ENCODE data around the gene RAB2B.
A peak's percentile ranks its signal among the peaks of the same experiment; 100 is the strongest.

Gene RAB2B

DNA sequence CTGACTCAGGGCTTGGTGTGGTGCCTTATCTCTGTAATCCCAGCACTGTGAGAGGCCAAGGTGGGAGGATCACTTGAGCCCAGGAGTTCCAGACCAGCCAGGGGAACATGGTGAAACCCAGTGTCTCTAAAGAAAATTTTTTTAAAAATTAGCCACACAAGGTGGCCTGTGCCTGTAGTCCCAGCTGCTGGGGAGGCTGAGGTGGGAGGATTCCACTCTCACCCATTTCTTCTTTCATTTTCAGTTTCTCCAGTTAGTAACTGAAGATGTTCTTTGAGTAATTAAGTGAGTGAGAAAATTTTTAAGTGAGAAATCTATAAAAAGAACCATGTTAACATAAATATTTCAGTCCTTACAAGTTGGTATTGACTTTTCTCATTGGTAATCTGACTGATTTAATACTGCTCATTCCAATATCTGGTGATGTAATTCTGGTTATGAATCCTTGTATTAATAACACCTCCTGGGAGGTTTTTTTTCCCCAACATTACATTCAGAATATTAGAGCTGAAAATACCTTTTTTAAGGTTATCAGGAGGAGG lies 28.3 kb upstream of the RAB2B start:
- H3K9me3 Mint-ChIP-seq = no peaks in the 10 kb centered on the region
- H3K36me3 Mint-ChIP-seq (ENCODE audit: low read depth) = peaks cover 48% of the 10 kb centered on the region
- peaks cover 40% of the 10 kb centered on the region for H3K4me1 Mint-ChIP-seq (ENCODE audit: low read depth)
- peak overlapping the region; percentile 85 for H3K27ac Mint-ChIP-seq
- no peaks in the 10 kb centered on the region for H3K27me3 Mint-ChIP-seq (ENCODE audit: low read depth)
- peak overlapping the region; percentile 61 for H3K4me3 Mint-ChIP-seq

DNA sequence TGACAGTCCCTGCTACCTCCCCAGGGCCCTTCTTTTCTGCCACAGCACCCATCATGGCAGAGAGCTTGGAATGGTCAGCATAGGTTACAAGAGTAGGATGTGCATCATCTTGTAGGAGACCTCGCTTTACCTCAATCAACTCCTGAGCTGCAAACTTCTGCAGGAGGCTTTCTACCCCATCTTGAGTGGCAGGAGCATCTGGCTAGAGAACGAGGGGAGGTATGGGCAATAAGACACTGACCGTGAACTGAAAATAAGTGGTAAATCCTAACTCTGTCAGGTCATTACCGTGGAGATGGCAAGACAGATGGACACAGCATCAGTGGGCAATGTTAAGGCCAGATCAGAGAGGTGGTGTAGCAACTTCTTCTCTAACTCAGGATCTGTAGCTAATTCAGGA lies 26.6 kb upstream of the RAB2B start:
- peak overlapping the region; percentile 41 for H3K27ac Mint-ChIP-seq
- H3K36me3 Mint-ChIP-seq (ENCODE audit: low read depth) = peaks cover 58% of the 10 kb centered on the region
- H3K9me3 Mint-ChIP-seq = no peaks in the 10 kb centered on the region
- peaks cover 48% of the 10 kb centered on the region for H3K4me1 Mint-ChIP-seq (ENCODE audit: low read depth)
- H3K27me3 Mint-ChIP-seq (ENCODE audit: low read depth) = no peaks in the 10 kb centered on the region
- H3K4me3 Mint-ChIP-seq = no peak overlapping the region

DNA sequence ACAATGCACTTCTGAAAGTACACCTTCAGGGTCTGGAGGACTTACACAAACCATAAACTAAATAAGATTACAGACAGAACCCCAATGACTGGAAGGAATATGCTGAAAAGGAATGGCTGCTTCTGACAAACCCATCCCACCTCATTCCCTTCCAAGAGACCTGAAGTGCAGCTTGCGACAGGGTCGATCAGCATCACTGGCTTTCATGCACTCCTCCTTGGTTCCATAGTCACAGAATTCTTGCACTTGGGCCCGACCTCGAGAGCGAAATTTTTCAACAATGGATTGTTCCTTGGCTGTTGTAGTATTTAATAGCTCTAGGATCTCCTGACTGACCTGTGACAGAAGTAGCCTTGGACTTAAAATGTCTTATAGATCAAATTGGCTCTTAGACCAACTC lies 24.8 kb upstream of the RAB2B start:
- H3K36me3 Mint-ChIP-seq (ENCODE audit: low read depth) = peaks cover 65% of the 10 kb centered on the region
- H3K27me3 Mint-ChIP-seq (ENCODE audit: low read depth) = no peaks in the 10 kb centered on the region
- H3K27ac Mint-ChIP-seq = no peak overlapping the region

GRCh38 chr14:21498540-21499526 lies 22.1 kb upstream of the RAB2B start:
- H3K27ac Mint-ChIP-seq = peak overlapping the region; percentile 66
- peaks cover 29% of the 10 kb centered on the region for H3K4me1 Mint-ChIP-seq (ENCODE audit: low read depth)
- no peaks in the 10 kb centered on the region for H3K27me3 Mint-ChIP-seq (ENCODE audit: low read depth)
- peaks cover 66% of the 10 kb centered on the region for H3K36me3 Mint-ChIP-seq (ENCODE audit: low read depth)
- H3K4me3 Mint-ChIP-seq = peak overlapping the region; percentile 11
- no peaks in the 10 kb centered on the region for H3K9me3 Mint-ChIP-seq

More for the DNA sequence above, 24.8 kb upstream of the RAB2B start:
- no peak overlapping the region for H3K4me3 Mint-ChIP-seq
- no peaks in the 10 kb centered on the region for H3K9me3 Mint-ChIP-seq
- H3K4me1 Mint-ChIP-seq (ENCODE audit: low read depth) = peaks cover 37% of the 10 kb centered on the region

GRCh38 chr14:21496453-21496852 lies 19.7 kb upstream of the RAB2B start:
- no peaks in the 10 kb centered on the region for H3K9me3 Mint-ChIP-seq
- H3K27me3 Mint-ChIP-seq (ENCODE audit: low read depth) = no peaks in the 10 kb centered on the region
- H3K27ac Mint-ChIP-seq = no peak overlapping the region
- peaks cover 24% of the 10 kb centered on the region for H3K4me1 Mint-ChIP-seq (ENCODE audit: low read depth)
- peaks cover 62% of the 10 kb centered on the region for H3K36me3 Mint-ChIP-seq (ENCODE audit: low read depth)
- H3K4me3 Mint-ChIP-seq = no peak overlapping the region

DNA sequence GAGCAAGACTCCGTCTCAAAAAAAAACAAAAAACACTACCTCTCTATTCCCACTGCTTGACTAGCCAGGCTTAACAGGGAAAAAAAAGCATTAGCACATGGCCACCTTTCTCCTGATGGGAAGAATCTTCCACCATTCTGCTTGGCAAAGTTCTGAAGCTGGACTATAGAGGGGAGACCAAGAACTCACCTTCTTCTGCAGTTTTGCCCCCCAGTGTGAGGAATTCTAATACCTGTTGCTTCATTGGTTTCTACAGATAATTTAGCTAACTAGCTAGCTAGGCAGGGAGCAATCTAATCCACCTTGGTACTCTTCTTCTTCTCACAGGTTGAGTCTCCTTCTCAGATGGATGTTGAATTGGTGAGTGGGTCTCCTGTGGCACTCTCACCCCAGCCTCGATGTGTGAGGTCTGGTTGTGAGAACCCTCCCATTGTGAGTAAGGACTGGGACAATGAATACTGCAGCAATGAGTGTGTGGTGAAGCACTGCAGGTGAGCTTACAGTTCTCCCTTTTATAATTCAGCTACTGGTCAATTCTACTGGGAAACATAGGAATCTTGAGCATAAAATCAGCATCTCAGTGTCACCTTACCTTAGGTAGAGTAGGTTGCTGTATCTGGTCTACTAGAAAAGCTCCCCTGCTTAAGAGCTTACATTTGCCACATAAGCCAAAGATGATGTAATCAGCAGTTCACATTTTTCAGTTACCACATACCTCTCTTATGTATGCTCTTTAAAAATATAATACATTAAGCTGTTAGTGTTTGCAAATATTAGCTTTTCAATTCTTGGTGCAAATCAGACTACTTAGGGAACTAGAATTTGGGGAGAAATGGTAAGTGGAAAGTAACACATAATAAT lies 18.4 kb upstream of the RAB2B start:
- Mint-ChIP-seq H3K4me3 (no peak overlapping the region), H3K4me1 (ENCODE audit: low read depth) (peaks cover 17% of the 10 kb centered on the region), H3K36me3 (ENCODE audit: low read depth) (peaks cover 58% of the 10 kb centered on the region), H3K27ac (no peak overlapping the region), H3K9me3 (no peaks in the 10 kb centered on the region), H3K27me3 (ENCODE audit: low read depth) (no peaks in the 10 kb centered on the region)

- no peak overlapping the region for H3K4me3 Mint-ChIP-seq
- no peaks in the 10 kb centered on the region for H3K9me3 Mint-ChIP-seq
- H3K4me1 Mint-ChIP-seq (ENCODE audit: low read depth) = no peaks in the 10 kb centered on the region
- peaks cover 22% of the 10 kb centered on the region for H3K36me3 Mint-ChIP-seq (ENCODE audit: low read depth)
- no peaks in the 10 kb centered on the region for H3K27me3 Mint-ChIP-seq (ENCODE audit: low read depth)
- H3K27ac Mint-ChIP-seq = no peak overlapping the region
Measured at GRCh38 chr14:21486640-21487087, 9.9 kb upstream of the RAB2B start.

- peak overlapping the region; percentile 99 for H3K27ac Mint-ChIP-seq
- peak overlapping the region; percentile 99 for H3K4me3 Mint-ChIP-seq
- no peaks in the 10 kb centered on the region for H3K9me3 Mint-ChIP-seq
- H3K27me3 Mint-ChIP-seq (ENCODE audit: low read depth) = no peaks in the 10 kb centered on the region
- H3K4me1 Mint-ChIP-seq (ENCODE audit: low read depth) = peaks cover 23% of the 10 kb centered on the region
- peaks cover 18% of the 10 kb centered on the region for H3K36me3 Mint-ChIP-seq (ENCODE audit: low read depth)
Measured at GRCh38 chr14:21476523-21476924, 235 bp downstream of the RAB2B start.

GRCh38 chr14:21475767-21476522 lies 814 bp downstream of the RAB2B start:
- Mint-ChIP-seq H3K27ac (peak overlapping the region; percentile 99), H3K4me1 (ENCODE audit: low read depth) (peaks cover 23% of the 10 kb centered on the region), H3K36me3 (ENCODE audit: low read depth) (peaks cover 17% of the 10 kb centered on the region), H3K9me3 (no peaks in the 10 kb centered on the region), H3K4me3 (peak overlapping the region; percentile 99), H3K27me3 (ENCODE audit: low read depth) (no peaks in the 10 kb centered on the region)

- H3K36me3 Mint-ChIP-seq (ENCODE audit: low read depth) = peaks cover 22% of the 10 kb centered on the region
- no peaks in the 10 kb centered on the region for H3K4me1 Mint-ChIP-seq (ENCODE audit: low read depth)
- H3K27ac Mint-ChIP-seq = no peak overlapping the region
- no peak overlapping the region for H3K4me3 Mint-ChIP-seq
- H3K27me3 Mint-ChIP-seq (ENCODE audit: low read depth) = no peaks in the 10 kb centered on the region
- no peaks in the 10 kb centered on the region for H3K9me3 Mint-ChIP-seq
Measured at GRCh38 chr14:21467616-21468015, 9.1 kb downstream of the RAB2B start.

DNA sequence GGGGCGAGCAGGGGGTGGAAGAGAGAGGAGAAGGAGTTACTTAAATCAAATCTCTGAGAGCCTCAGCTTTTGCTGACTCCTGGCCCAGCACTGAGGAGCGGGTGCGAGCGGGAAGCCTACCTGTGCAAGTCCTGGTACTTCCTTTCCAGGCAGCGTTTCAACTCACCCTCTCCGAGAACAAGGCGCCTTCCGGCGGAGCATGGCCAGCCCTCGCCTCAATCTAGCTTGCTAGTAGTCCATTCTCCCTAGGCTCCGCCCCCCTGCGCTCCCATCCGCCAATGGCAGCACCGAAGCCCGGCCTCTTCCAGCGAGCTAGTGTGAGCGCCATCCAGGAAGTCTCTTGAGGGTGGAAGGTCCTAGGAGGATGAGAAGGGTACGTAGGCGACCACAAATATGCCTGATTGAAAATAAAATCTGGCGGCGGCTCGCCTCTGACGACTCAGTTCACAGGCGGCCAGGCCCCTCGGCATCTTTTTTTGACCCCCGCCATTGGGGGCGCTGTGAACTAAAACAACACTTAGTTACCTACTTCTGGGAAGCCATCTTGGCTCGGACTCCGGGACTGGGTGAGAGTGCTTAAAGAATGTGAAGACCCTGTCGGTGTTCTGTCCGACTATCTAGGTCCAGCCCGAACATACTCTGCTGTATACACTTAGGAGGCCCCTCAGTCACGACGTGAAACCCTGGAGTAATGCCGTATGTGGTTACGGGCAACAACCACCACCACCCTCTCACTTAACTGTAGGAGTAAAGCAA lies 20.7 kb downstream of the RAB2B start, which contains the start of gene CHD8:
TSS of gene CHD8 (minus strand) at position 212 of the 756 bp plus-strand sequence. CDS start 24,480 bp downstream, outside the sequence.
- Mint-ChIP-seq H3K27me3 (ENCODE audit: low read depth) (no peaks in the 10 kb centered on the region), H3K4me3 (peak within 1 kb of the TSS; percentile 94), H3K9me3 (no peaks in the 10 kb centered on the region), H3K36me3 (ENCODE audit: low read depth) (peaks cover 30% of the 10 kb centered on the region), H3K4me1 (ENCODE audit: low read depth) (peaks cover 25% of the 10 kb centered on the region), H3K27ac (peak within 1 kb of the TSS; percentile 97)

GRCh38 chr14:21455592-21455911 lies 21.2 kb downstream of the RAB2B start:
- peak overlapping the region; percentile 97 for H3K27ac Mint-ChIP-seq

GRCh38 chr14:21454843-21455544 lies 21.8 kb downstream of the RAB2B start:
- Mint-ChIP-seq H3K4me1 (ENCODE audit: low read depth) (peaks cover 30% of the 10 kb centered on the region), H3K36me3 (ENCODE audit: low read depth) (peaks cover 27% of the 10 kb centered on the region), H3K27me3 (ENCODE audit: low read depth) (no peaks in the 10 kb centered on the region), H3K4me3 (peak overlapping the region; percentile 94), H3K27ac (peak overlapping the region; percentile 97), H3K9me3 (no peaks in the 10 kb centered on the region)

More at GRCh38 chr14:21455592-21455911, 21.2 kb downstream of the RAB2B start:
- Mint-ChIP-seq H3K4me1 (ENCODE audit: low read depth) (peaks cover 25% of the 10 kb centered on the region), H3K27me3 (ENCODE audit: low read depth) (no peaks in the 10 kb centered on the region), H3K36me3 (ENCODE audit: low read depth) (peaks cover 27% of the 10 kb centered on the region), H3K9me3 (no peaks in the 10 kb centered on the region), H3K4me3 (peak overlapping the region; percentile 94)

Data from T-helper 1 cell treated with Interleukin-12 subunit alpha and Interleukin-12 subunit beta and Interleukin-4 antibody, amounts not matched to agents 30 μg/mL and 1 μg/mL, for 36 hours (primary cell).